CD4-positive, CD25-positive, alpha-beta regulatory T cell (primary cell): ENCODE data around the gene STAG3. TPM values are rescaled to one million over a fixed set of nuclear protein-coding genes. Genes with fewer than 3 reads are reported as not detected.
A peak's percentile ranks its signal among the peaks of the same experiment; 100 is the strongest.

Experiments
- ATAC-seq, 2 donors: fragments of 150-1000 bp; cut with Tn5 transposase; one replicate each; pipeline ENCODE4 v1.10.0; 2021; ENCODE audit warnings: low read depth in 2 of 2, moderate number of reproducible peaks in 2 of 2, moderate library complexity in 1 of 2
- DNase-seq, 3 donors: peaks; one replicate each; pipeline versions ENCODE4 v3.0.0 to v3.0.0-alpha.2; 2012 to 2022; ENCODE audit warnings: mixed read lengths in 1 of 3
- H3K27ac ChIP-seq: one replicate; pipeline ENCODE4 v1.7.0; 2013; ENCODE audit warnings: mild to moderate bottlenecking, low read length; ENCODE audit not compliant: insufficient read depth, poor library complexity, severe bottlenecking
- H3K27me3 ChIP-seq: one replicate; pipeline ENCODE4 v1.7.0; 2013; ENCODE audit warnings: low read length; ENCODE audit not compliant: control insufficient read depth, insufficient read depth
- H3K36me3 ChIP-seq: one replicate; pipeline ENCODE4 v1.7.0; 2013; ENCODE audit warnings: mild to moderate bottlenecking, low read length, moderate library complexity; ENCODE audit not compliant: control insufficient read depth, insufficient read depth
- H3K4me1 ChIP-seq: 2 replicates; pipeline ENCODE4 v1.7.0; 2013; ENCODE audit warnings: mild to moderate bottlenecking, low read length; ENCODE audit not compliant: insufficient read depth, control insufficient read depth, poor library complexity, severe bottlenecking
- H3K4me3 ChIP-seq: one replicate; pipeline ENCODE4 v1.7.0; 2013; ENCODE audit warnings: low read depth, mild to moderate bottlenecking, low read length, moderate library complexity
- H3K9me3 ChIP-seq, 2 experiments: 1 replicate in 1 of 2; 2 replicates in 1 of 2; pipeline ENCODE4 v1.7.0; 2013; ENCODE audit warnings: low read length in 2 of 2, mild to moderate bottlenecking in 1 of 2, moderate library complexity in 1 of 2; ENCODE audit not compliant: control insufficient read depth in 2 of 2
- H3K27ac Mint-ChIP-seq, 3 donors: one replicate each; pipeline ENCODE4 v1.8.0; 2020 to 2022; ENCODE audit warnings: mild to moderate bottlenecking in 3 of 3, mixed read lengths in 3 of 3, moderate library complexity in 2 of 3
- H3K27me3 Mint-ChIP-seq: one replicate; pipeline ENCODE4 v1.8.0; 2022; ENCODE audit warnings: mild to moderate bottlenecking, mixed read lengths
- H3K36me3 Mint-ChIP-seq: one replicate; pipeline ENCODE4 v1.8.0; 2020; ENCODE audit warnings: mixed read lengths
- H3K4me1 Mint-ChIP-seq, 4 donors: one replicate each; pipeline ENCODE4 v1.8.0; 2020 to 2022; ENCODE audit warnings: mixed read lengths in 4 of 4, mild to moderate bottlenecking in 1 of 4
- H3K4me3 Mint-ChIP-seq, 4 donors: one replicate each; pipeline ENCODE4 v1.8.0; 2020 to 2022; ENCODE audit warnings: mild to moderate bottlenecking in 4 of 4, mixed read lengths in 4 of 4, moderate library complexity in 3 of 4
- H3K9me3 Mint-ChIP-seq, 7 donors: one replicate each; pipeline ENCODE4 v1.8.0; 2020 to 2022; ENCODE audit warnings: mixed read lengths in 7 of 7, mild to moderate bottlenecking in 3 of 7, moderate library complexity in 2 of 7
- polyA plus RNA-seq, 4 donors: library from polyadenylated mRNA; unstranded; fragments of 300-500 nt; fragmentation: Illumina TruSeq; gene quantifications; one replicate each; pipeline ENCODE4 v1.2.3, GENCODE V29; 2021
- total RNA-seq: library from RNA; stranded (reverse); gene quantifications from one replicate; pipeline ENCODE4 v1.2.3, GENCODE V29; 2022

Gene STAG3
- total and polyA plus RNA-seq, 5 donors from 2014 or later: 0.53 to 6.2 (median 0.82) TPM

- H3K4me3 Mint-ChIP-seq: peak overlapping the region; percentile 89 to 98 (median 92)
- ATAC-seq (no peak), DNase-seq (no peak)
- H3K4me1 Mint-ChIP-seq: peaks cover 0 to 80% (median 37%) of the 10 kb centered on the region in 4 donors
- H3K9me3 Mint-ChIP-seq: no peaks in the 10 kb centered on the region
- H3K27ac Mint-ChIP-seq: peak overlapping the region; percentile 84 to 96 (median 85)
- peak overlapping the region; percentile 85 for H3K27ac ChIP-seq
- peaks cover 41% of the 10 kb centered on the region for H3K4me1 ChIP-seq
- no peak overlapping the region for H3K4me3 ChIP-seq
- H3K36me3 ChIP-seq: peaks cover 43% of the 10 kb centered on the region
- no peaks in the 10 kb centered on the region for H3K9me3 ChIP-seq
- H3K36me3 Mint-ChIP-seq: peaks cover 15% of the 10 kb centered on the region
- no peaks in the 10 kb centered on the region for H3K27me3 ChIP-seq
- H3K27me3 Mint-ChIP-seq: peaks cover 4% of the 10 kb centered on the region
These were observed 20.7 kb upstream of the STAG3 start for GRCh38 chr7:100157069-100157333.

- no peaks in the 10 kb centered on the region for H3K27me3 ChIP-seq
- peak overlapping the region; percentile 84 for H3K4me3 ChIP-seq
- no peaks in the 10 kb centered on the region for H3K9me3 ChIP-seq
- peaks cover 41% of the 10 kb centered on the region for H3K36me3 ChIP-seq
- H3K4me3 Mint-ChIP-seq: peak overlapping the region; percentile 89 to 98 (median 92)
- peaks cover 9% of the 10 kb centered on the region for H3K36me3 Mint-ChIP-seq
- ATAC-seq: no peak
- H3K4me1 Mint-ChIP-seq: peaks cover 0 to 80% (median 33%) of the 10 kb centered on the region in 4 donors
- peaks cover 4% of the 10 kb centered on the region for H3K27me3 Mint-ChIP-seq
- peak overlapping the region; percentile 86 to 96 (median 89) for H3K27ac Mint-ChIP-seq
- peak overlapping the region; percentile 85 for H3K27ac ChIP-seq
- H3K9me3 Mint-ChIP-seq: no peaks in the 10 kb centered on the region
- no peak for DNase-seq
- H3K4me1 ChIP-seq: peaks cover 42% of the 10 kb centered on the region
These were observed 20.1 kb upstream of the STAG3 start for GRCh38 chr7:100157334-100158228.

DNA sequence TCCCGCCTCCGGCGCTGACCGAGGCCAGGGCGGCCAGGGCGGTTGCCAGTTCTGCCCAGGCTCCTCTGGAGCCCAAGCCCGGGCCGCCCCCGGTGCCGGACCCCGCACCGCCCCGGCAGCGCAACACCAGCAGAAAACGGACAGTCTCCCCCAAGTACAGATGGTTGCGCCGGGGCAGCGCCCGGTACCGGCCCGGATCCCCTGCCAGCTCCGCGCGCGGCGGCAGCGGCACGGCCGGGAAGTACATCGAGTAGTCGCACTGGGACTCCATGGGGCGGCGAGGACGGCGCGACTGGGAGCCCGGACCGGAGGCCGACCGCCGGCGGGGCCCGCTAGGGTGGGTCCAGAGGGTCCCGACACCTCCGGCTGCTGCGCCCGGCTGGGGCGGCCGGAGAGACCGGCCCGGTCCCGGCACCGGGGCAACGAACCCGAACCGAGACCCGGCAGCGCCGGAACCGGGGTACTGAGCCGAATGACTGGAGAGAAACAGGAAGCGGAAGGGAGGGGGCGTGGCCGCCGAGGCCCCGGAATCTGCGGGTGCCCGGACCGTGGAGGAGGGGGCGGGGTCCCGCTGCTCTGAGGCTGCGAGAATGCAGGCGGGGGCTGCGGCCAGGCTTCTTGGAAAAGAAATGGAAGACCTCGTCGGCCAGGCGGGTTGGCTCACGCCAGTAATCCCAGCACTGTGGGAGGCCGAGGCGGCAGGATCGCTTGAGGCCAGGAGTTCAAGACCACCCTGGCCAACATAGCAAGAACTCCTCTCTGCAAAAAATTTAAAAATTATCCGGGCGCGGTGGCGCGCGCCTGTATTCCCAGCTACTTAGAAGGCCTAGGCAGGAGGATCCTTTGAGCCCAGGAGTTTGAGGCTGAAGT is 19.3 kb upstream of the STAG3 start, which contains the start of gene TRAPPC14:
TRAPPC14 (minus strand) TSS at position 495 of the 870 bp plus-strand sequence; CDS start at position 271, 224 bp downstream.
- Histone ChIP-seq H3K4me1 (peaks cover 50% of the 10 kb centered on the region), H3K9me3 (no peaks in the 10 kb centered on the region), H3K27me3 (no peaks in the 10 kb centered on the region), H3K27ac (peak within 1 kb of the TSS; percentile 85), H3K4me3 (peak within 1 kb of the TSS; percentile 84), H3K36me3 (peaks cover 34% of the 10 kb centered on the region)
- Mint-ChIP-seq H3K9me3 (no peaks in the 10 kb centered on the region), H3K27me3 (peaks cover 4% of the 10 kb centered on the region), H3K27ac (peak within 1 kb of the TSS; percentile 88 to 96 (median 89)), H3K36me3 (peaks cover 8% of the 10 kb centered on the region), H3K4me1 (peaks cover 5 to 82% (median 37%) of the 10 kb centered on the region in 4 donors), H3K4me3 (peak within 1 kb of the TSS; percentile 91 to 98 (median 92))
- ATAC-seq: peak; percentile 87
- DNase-seq: peak; percentile 88 to 92 (median 89)

- no peaks in the 10 kb centered on the region for H3K27me3 ChIP-seq
- Mint-ChIP-seq H3K36me3 (peaks cover 2% of the 10 kb centered on the region), H3K4me1 (peaks cover 6 to 82% (median 37%) of the 10 kb centered on the region in 4 donors), H3K27ac (peak overlapping the region; percentile 58 to 88 (median 74)), H3K27me3 (peaks cover 4% of the 10 kb centered on the region), H3K9me3 (no peaks in the 10 kb centered on the region), H3K4me3 (peak overlapping the region; percentile 85 to 98 (median 89))
- peak overlapping the region; percentile 68 for H3K4me3 ChIP-seq
- H3K36me3 ChIP-seq: peaks cover 28% of the 10 kb centered on the region
- peak overlapping the region; percentile 85 for H3K27ac ChIP-seq
- H3K4me1 ChIP-seq: peaks cover 57% of the 10 kb centered on the region
- ATAC-seq (no peak), DNase-seq (no peak)
- H3K9me3 ChIP-seq: no peaks in the 10 kb centered on the region
These were observed 18.6 kb upstream of the STAG3 start for GRCh38 chr7:100159099-100159623.

- H3K9me3 Mint-ChIP-seq: no peaks in the 10 kb centered on the region
- peaks cover 60% of the 10 kb centered on the region for H3K4me1 ChIP-seq
- peaks cover 19% of the 10 kb centered on the region for H3K36me3 ChIP-seq
- no peaks in the 10 kb centered on the region for H3K9me3 ChIP-seq
- H3K27ac Mint-ChIP-seq: peak overlapping the region in 1 of 3 donors; percentile 15
- peak overlapping the region; percentile 21 to 98 (median 76) for H3K4me3 Mint-ChIP-seq
- H3K27me3 ChIP-seq: no peaks in the 10 kb centered on the region
- no peak overlapping the region for H3K4me3 ChIP-seq
- no peaks in the 10 kb centered on the region for H3K36me3 Mint-ChIP-seq
- peaks cover 4% of the 10 kb centered on the region for H3K27me3 Mint-ChIP-seq
- ATAC-seq (no peak), DNase-seq (no peak)
- H3K4me1 Mint-ChIP-seq: peaks cover 6 to 82% (median 36%) of the 10 kb centered on the region in 4 donors
- H3K27ac ChIP-seq: no peak overlapping the region
These were observed 17.7 kb upstream of the STAG3 start for GRCh38 chr7:100160067-100160466.

- Mint-ChIP-seq H3K4me3 (peak overlapping the region; percentile 67 to 95 (median 86)), H3K27me3 (peaks cover 25% of the 10 kb centered on the region), H3K27ac (peak overlapping the region; percentile 84 to 100 (median 86)), H3K4me1 (peaks cover 11 to 86% (median 50%) of the 10 kb centered on the region in 4 donors), H3K9me3 (peaks cover 0 to 3% (median 0%) of the 10 kb centered on the region in 7 donors), H3K36me3 (no peaks in the 10 kb centered on the region)
- Histone ChIP-seq H3K27me3 (no peaks in the 10 kb centered on the region), H3K27ac (peak overlapping the region; percentile 68), H3K4me3 (peak overlapping the region; percentile 66), H3K9me3 (no peaks in the 10 kb centered on the region), H3K36me3 (no peaks in the 10 kb centered on the region), H3K4me1 (peaks cover 60% of the 10 kb centered on the region)
- ATAC-seq (peak; percentile 35 to 40), DNase-seq (peak in 2 of 3 donors; percentile 64 to 68)
These were observed 14.6 kb upstream of the STAG3 start for GRCh38 chr7:100163006-100163531.

DNA sequence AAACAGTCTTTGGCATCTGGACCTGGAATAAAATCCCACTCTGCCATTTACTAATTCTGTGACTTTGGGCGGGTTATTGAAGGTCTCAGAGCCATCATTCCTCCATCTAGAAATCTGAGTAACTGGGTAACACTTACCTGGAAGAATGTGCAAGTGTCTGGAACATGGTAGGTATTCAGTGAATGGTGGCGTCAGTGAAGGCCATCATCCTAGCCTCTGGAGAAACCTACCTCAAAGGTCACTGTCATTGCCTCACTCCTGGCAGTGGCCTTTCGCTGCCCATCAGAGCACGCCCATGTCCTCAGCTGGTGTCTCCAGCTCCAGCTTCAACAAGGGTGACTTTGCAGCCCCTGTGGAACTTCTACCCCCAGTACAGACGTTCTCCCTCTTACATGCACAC is 13.8 kb upstream of the STAG3 start:
- Histone ChIP-seq H3K4me1 (peaks cover 65% of the 10 kb centered on the region), H3K27ac (peak overlapping the region; percentile 68), H3K9me3 (no peaks in the 10 kb centered on the region), H3K36me3 (no peaks in the 10 kb centered on the region), H3K4me3 (peak overlapping the region; percentile 66), H3K27me3 (no peaks in the 10 kb centered on the region)
- no peak for ATAC-seq
- H3K4me1 Mint-ChIP-seq: peaks cover 11 to 90% (median 58%) of the 10 kb centered on the region in 4 donors
- peaks cover 0 to 3% (median 0%) of the 10 kb centered on the region in 7 donors for H3K9me3 Mint-ChIP-seq
- H3K36me3 Mint-ChIP-seq: no peaks in the 10 kb centered on the region
- H3K27me3 Mint-ChIP-seq: peaks cover 33% of the 10 kb centered on the region
- H3K4me3 Mint-ChIP-seq: peak overlapping the region; percentile 67 to 95 (median 86)
- peak overlapping the region; percentile 74 to 86 (median 84) for H3K27ac Mint-ChIP-seq
- DNase-seq: no peak
